GM23338 (cell line): ENCODE data around the gene UVRAG. TPM values are rescaled to one million over a fixed set of nuclear protein-coding genes. Genes with fewer than 3 reads are reported as not detected.

Experiments
- ATAC-seq: fragments of 200-7000 bp; cut with Tn5 transposase; 3 replicates; pipeline ENCODE4 v1.9.1; 2020
- DNase-seq: peaks from one replicate; pipeline ENCODE4 v3.0.0-alpha.2; 2015; ENCODE audit warnings: low spot score
- H2AFZ ChIP-seq: fragments of 200-600 bp; sonication (generic); 2 replicates; pipeline ENCODE4 v1.8.0; 2016; ENCODE audit warnings: antibody characterized with exemption, mild to moderate bottlenecking, moderate library complexity
- H3F3A ChIP-seq: fragments of 200-600 bp; sonication (generic); replicated peaks from 2 replicates; pipeline ENCODE4 v1.8.0; 2017; ENCODE audit warnings: antibody characterized with exemption, mixed run types, low read depth
- H3K27ac ChIP-seq: fragments of 200-600 bp; sonication (generic); 2 replicates; pipeline ENCODE4 v1.6.1; 2016; ENCODE audit warnings: low read depth
- H3K27me3 ChIP-seq: fragments of 200-600 bp; sonication (generic); 2 replicates; pipeline ENCODE4 v1.8.0; 2016; ENCODE audit warnings: mild to moderate bottlenecking, mixed run types, moderate library complexity; ENCODE audit not compliant: insufficient read depth
- H3K36me3 ChIP-seq: fragments of 200-600 bp; sonication (generic); 2 replicates; pipeline ENCODE4 v1.8.0; 2016; ENCODE audit warnings: mild to moderate bottlenecking; ENCODE audit not compliant: insufficient read depth
- H3K4me1 ChIP-seq: fragments of 200-600 bp; sonication (generic); 2 replicates; pipeline ENCODE4 v1.8.0; 2016; ENCODE audit warnings: mild to moderate bottlenecking, moderate library complexity; ENCODE audit not compliant: insufficient read depth
- H3K4me2 ChIP-seq: fragments of 200-600 bp; sonication (generic); 2 replicates; pipeline ENCODE4 v1.7.1; 2017; ENCODE audit warnings: mixed run types
- H3K4me3 ChIP-seq: fragments of 200-600 bp; sonication (generic); 2 replicates; pipeline ENCODE4 v1.6.1; 2016; ENCODE audit warnings: mixed run types
- H3K79me2 ChIP-seq: fragments of 200-600 bp; sonication (generic); replicated peaks from 2 replicates; pipeline ENCODE4 v1.8.0; 2017; ENCODE audit warnings: mild to moderate bottlenecking; ENCODE audit not compliant: insufficient read depth
- H3K9me2 ChIP-seq: fragments of 200-600 bp; sonication (generic); 2 replicates; pipeline ENCODE4 v1.8.0; 2017; ENCODE audit not compliant: insufficient read depth
- H4K20me1 ChIP-seq: fragments of 200-600 bp; sonication (generic); replicated peaks from 2 replicates; pipeline ENCODE4 v1.8.0; 2017; ENCODE audit warnings: mild to moderate bottlenecking; ENCODE audit not compliant: insufficient read depth
- H3K27ac Mint-ChIP-seq: 2 replicates; pipeline ENCODE4 v1.8.0; 2020; ENCODE audit warnings: inconsistent platforms, mild to moderate bottlenecking, moderate library complexity, mixed read lengths
- H3K27me3 Mint-ChIP-seq: 3 replicates; pipeline ENCODE4 v1.8.0; 2022; ENCODE audit warnings: low read depth, mild to moderate bottlenecking, moderate library complexity, mixed read lengths, inconsistent platforms; ENCODE audit not compliant: insufficient read depth, poor library complexity
- H3K36me3 Mint-ChIP-seq: 3 replicates; pipeline ENCODE4 v1.8.0; 2021; ENCODE audit warnings: low read depth, mild to moderate bottlenecking, inconsistent platforms, moderate library complexity, mixed read lengths
- H3K4me1 Mint-ChIP-seq: 3 replicates; pipeline ENCODE4 v1.8.0; 2020; ENCODE audit warnings: mild to moderate bottlenecking, inconsistent platforms, mixed read lengths
- H3K4me3 Mint-ChIP-seq: 3 replicates; pipeline ENCODE4 v1.8.0; 2021; ENCODE audit warnings: moderate library complexity, mild to moderate bottlenecking, inconsistent platforms, mixed read lengths
- H3K9me3 Mint-ChIP-seq: 3 replicates; pipeline ENCODE4 v1.8.0; 2020; ENCODE audit warnings: moderate library complexity, mild to moderate bottlenecking, inconsistent platforms, mixed read lengths
- EZH2phosphoT487 ChIP-seq: fragments of 200-600 bp; sonication (generic); IDR thresholded peaks from one replicate; pipeline ENCODE4 v1.8.1; 2018; ENCODE audit warnings: antibody characterized with exemption; ENCODE audit not compliant: unreplicated experiment
- NANOG ChIP-seq: IDR thresholded peaks from 2 replicates; pipeline ENCODE4 v1.6.1; 2016; ENCODE audit warnings: antibody characterized with exemption, borderline replicate concordance
- ZNF114 ChIP-seq: fragments of 250-450 bp; sonication (Bioruptor Pico); IDR thresholded peaks from 2 replicates; pipeline ENCODE4 v1.5.0; 2020; ENCODE audit warnings: mild to moderate bottlenecking, moderate library complexity
- ZNF331 ChIP-seq: fragments of 250-450 bp; sonication (Bioruptor Pico); IDR thresholded peaks from 2 replicates; pipeline ENCODE4 v1.5.0; 2020; ENCODE audit warnings: low read depth, mild to moderate bottlenecking, moderate library complexity
- polyA plus RNA-seq: library from polyadenylated mRNA; unstranded; fragments of >200 nt; fragmentation: Nextera tagmentation; extraction: Ambion mirVana; gene quantifications from 2 replicates; pipeline ENCODE4 v1.2.1, GENCODE V29; 2016
- total RNA-seq: library from RNA; depleted of rRNA; stranded (reverse); fragments of >200 nt; shearing (Covaris generic); gene quantifications from 2 replicates; pipeline ENCODE4 v1.2.3, GENCODE V29; 2014
- TF ChIP-seq, protein P1 (sequence below): IDR thresholded peaks from one replicate; pipeline ENCODE4 v1.6.1; 2018; ENCODE audit warnings: antibody characterized with exemption; ENCODE audit not compliant: unreplicated experiment
- TF ChIP-seq, protein P2 (sequence below), 2 experiments: fragments of 200-600 bp in 1 of 2; sonication (generic) in 1 of 2; conservative IDR thresholded peaks; 2 replicates each; pipeline versions ENCODE4 v1.5.1 to v1.6.1; 2016 to 2017; ENCODE audit warnings: antibody characterized with exemption in 2 of 2, low read depth in 2 of 2, mild to moderate bottlenecking in 2 of 2, moderate library complexity in 1 of 2
- TF ChIP-seq, protein P3 (sequence below): fragments of 250-450 bp; sonication (Bioruptor Pico); IDR thresholded peaks from 2 replicates; pipeline ENCODE4 v1.5.0; 2020; ENCODE audit warnings: mild to moderate bottlenecking, moderate library complexity
- TF ChIP-seq, protein P4 (sequence below): IDR thresholded peaks from 2 replicates; pipeline ENCODE4 v1.6.1; 2016; ENCODE audit warnings: antibody characterized with exemption

Gene UVRAG
- total and polyA plus RNA-seq, 2 experiments from 2014 or later: 15.3 to 17.4 TPM

DNA sequence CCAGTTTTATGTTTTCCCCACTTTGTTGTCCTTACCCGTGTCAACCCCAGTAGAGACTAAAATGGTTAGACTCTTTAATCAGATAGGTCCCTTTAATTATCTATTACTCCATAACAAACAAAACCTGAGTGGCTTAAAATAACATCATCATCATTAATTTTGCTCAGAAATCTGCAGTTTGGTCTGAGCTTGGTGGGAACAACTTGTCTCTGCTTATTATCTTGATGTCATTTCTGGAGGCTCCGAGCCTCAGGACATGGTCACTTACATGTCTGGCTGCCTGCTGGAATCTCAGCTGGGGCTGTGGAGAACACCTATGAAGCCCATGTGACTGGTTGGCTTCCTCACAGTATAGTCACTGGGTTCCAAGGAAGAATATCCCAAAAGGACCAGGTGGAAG is 26.7 kb downstream of the UVRAG start (continued):
- TF ChIP-seq, protein P1, sequence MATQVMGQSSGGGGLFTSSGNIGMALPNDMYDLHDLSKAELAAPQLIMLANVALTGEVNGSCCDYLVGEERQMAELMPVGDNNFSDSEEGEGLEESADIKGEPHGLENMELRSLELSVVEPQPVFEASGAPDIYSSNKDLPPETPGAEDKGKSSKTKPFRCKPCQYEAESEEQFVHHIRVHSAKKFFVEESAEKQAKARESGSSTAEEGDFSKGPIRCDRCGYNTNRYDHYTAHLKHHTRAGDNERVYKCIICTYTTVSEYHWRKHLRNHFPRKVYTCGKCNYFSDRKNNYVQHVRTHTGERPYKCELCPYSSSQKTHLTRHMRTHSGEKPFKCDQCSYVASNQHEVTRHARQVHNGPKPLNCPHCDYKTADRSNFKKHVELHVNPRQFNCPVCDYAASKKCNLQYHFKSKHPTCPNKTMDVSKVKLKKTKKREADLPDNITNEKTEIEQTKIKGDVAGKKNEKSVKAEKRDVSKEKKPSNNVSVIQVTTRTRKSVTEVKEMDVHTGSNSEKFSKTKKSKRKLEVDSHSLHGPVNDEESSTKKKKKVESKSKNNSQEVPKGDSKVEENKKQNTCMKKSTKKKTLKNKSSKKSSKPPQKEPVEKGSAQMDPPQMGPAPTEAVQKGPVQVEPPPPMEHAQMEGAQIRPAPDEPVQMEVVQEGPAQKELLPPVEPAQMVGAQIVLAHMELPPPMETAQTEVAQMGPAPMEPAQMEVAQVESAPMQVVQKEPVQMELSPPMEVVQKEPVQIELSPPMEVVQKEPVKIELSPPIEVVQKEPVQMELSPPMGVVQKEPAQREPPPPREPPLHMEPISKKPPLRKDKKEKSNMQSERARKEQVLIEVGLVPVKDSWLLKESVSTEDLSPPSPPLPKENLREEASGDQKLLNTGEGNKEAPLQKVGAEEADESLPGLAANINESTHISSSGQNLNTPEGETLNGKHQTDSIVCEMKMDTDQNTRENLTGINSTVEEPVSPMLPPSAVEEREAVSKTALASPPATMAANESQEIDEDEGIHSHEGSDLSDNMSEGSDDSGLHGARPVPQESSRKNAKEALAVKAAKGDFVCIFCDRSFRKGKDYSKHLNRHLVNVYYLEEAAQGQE: no peak

DNA sequence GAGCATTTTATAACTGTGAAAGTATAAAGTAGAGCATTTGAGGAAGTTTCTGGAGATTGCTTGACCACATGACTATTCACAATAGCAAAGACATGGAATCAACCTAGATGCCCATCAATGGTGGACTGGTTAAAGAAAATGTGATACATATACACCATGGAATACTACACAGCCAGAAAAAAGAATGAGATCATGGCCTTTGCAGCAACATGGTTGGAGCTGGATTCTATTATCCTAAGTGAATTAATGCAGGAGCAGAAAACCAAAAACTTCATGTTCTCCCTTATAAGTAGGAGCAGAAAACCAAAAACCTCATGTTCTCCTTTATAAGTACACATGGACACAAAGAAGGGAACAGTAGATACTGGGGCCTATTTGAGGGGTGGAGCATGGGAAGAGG is 30.3 kb downstream of the UVRAG start:
- ATAC-seq (no peak), DNase-seq (no peak)
- no peaks in the 10 kb centered on the region for H3K9me3 Mint-ChIP-seq
- no peak overlapping the region for H3K4me3 Mint-ChIP-seq
- Histone ChIP-seq H2AFZ (no peak overlapping the region), H4K20me1 (no peaks in the 10 kb centered on the region), H3K4me3 (no peak overlapping the region), H3F3A (no peaks in the 10 kb centered on the region), H3K27ac (no peak overlapping the region), H3K9me2 (no peaks in the 10 kb centered on the region), H3K36me3 (no peaks in the 10 kb centered on the region), H3K4me1 (0 out of 2 replicates have a peak, but pooled peaks cover under 1% of the 10 kb centered on the region), H3K4me2 (no peak overlapping the region), H3K27me3 (no peaks in the 10 kb centered on the region), H3K79me2 (peaks cover 47% of the 10 kb centered on the region)
- no peaks in the 10 kb centered on the region for H3K27me3 Mint-ChIP-seq
- no peak overlapping the region for H3K27ac Mint-ChIP-seq
- peaks cover 2% of the 10 kb centered on the region; the same call in 2 of the 3 replicates for H3K4me1 Mint-ChIP-seq
- H3K36me3 Mint-ChIP-seq: no peaks in the 10 kb centered on the region; the same call in 2 of the 3 replicates
- no peak for TF ChIP-seq NANOG
- TF ChIP-seq, protein P1: no peak
- TF ChIP-seq ZNF331 (CRISPR knock-in tag): no peak
- TF ChIP-seq, protein P2, sequence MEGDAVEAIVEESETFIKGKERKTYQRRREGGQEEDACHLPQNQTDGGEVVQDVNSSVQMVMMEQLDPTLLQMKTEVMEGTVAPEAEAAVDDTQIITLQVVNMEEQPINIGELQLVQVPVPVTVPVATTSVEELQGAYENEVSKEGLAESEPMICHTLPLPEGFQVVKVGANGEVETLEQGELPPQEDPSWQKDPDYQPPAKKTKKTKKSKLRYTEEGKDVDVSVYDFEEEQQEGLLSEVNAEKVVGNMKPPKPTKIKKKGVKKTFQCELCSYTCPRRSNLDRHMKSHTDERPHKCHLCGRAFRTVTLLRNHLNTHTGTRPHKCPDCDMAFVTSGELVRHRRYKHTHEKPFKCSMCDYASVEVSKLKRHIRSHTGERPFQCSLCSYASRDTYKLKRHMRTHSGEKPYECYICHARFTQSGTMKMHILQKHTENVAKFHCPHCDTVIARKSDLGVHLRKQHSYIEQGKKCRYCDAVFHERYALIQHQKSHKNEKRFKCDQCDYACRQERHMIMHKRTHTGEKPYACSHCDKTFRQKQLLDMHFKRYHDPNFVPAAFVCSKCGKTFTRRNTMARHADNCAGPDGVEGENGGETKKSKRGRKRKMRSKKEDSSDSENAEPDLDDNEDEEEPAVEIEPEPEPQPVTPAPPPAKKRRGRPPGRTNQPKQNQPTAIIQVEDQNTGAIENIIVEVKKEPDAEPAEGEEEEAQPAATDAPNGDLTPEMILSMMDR (conservative IDR thresholded peaks at IDR 0.05; ENCODE audit: low read depth in 2 of 2): no peak
- TF ChIP-seq, protein P3, sequence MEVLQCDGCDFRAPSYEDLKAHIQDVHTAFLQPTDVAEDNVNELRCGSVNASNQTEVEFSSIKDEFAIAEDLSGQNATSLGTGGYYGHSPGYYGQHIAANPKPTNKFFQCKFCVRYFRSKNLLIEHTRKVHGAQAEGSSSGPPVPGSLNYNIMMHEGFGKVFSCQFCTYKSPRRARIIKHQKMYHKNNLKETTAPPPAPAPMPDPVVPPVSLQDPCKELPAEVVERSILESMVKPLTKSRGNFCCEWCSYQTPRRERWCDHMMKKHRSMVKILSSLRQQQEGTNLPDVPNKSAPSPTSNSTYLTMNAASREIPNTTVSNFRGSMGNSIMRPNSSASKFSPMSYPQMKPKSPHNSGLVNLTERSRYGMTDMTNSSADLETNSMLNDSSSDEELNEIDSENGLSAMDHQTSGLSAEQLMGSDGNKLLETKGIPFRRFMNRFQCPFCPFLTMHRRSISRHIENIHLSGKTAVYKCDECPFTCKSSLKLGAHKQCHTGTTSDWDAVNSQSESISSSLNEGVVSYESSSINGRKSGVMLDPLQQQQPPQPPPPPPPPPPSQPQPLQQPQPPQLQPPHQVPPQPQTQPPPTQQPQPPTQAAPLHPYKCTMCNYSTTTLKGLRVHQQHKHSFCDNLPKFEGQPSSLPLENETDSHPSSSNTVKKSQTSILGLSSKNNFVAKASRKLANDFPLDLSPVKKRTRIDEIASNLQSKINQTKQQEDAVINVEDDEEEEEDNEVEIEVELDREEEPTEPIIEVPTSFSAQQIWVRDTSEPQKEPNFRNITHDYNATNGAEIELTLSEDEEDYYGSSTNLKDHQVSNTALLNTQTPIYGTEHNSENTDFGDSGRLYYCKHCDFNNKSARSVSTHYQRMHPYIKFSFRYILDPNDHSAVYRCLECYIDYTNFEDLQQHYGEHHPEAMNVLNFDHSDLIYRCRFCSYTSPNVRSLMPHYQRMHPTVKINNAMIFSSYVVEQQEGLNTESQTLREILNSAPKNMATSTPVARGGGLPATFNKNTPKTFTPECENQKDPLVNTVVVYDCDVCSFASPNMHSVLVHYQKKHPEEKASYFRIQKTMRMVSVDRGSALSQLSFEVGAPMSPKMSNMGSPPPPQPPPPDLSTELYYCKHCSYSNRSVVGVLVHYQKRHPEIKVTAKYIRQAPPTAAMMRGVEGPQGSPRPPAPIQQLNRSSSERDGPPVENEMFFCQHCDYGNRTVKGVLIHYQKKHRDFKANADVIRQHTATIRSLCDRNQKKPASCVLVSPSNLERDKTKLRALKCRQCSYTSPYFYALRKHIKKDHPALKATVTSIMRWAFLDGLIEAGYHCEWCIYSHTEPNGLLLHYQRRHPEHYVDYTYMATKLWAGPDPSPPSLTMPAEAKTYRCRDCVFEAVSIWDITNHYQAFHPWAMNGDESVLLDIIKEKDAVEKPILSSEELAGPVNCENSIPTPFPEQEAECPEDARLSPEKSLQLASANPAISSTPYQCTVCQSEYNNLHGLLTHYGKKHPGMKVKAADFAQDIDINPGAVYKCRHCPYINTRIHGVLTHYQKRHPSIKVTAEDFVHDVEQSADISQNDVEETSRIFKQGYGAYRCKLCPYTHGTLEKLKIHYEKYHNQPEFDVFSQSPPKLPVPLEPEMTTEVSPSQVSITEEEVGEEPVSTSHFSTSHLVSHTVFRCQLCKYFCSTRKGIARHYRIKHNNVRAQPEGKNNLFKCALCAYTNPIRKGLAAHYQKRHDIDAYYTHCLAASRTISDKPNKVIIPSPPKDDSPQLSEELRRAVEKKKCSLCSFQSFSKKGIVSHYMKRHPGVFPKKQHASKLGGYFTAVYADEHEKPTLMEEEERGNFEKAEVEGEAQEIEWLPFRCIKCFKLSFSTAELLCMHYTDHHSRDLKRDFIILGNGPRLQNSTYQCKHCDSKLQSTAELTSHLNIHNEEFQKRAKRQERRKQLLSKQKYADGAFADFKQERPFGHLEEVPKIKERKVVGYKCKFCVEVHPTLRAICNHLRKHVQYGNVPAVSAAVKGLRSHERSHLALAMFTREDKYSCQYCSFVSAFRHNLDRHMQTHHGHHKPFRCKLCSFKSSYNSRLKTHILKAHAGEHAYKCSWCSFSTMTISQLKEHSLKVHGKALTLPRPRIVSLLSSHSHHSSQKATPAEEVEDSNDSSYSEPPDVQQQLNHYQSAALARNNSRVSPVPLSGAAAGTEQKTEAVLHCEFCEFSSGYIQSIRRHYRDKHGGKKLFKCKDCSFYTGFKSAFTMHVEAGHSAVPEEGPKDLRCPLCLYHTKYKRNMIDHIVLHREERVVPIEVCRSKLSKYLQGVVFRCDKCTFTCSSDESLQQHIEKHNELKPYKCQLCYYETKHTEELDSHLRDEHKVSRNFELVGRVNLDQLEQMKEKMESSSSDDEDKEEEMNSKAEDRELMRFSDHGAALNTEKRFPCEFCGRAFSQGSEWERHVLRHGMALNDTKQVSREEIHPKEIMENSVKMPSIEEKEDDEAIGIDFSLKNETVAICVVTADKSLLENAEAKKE (CRISPR knock-in tag): no peak
- TF ChIP-seq, protein P4, sequence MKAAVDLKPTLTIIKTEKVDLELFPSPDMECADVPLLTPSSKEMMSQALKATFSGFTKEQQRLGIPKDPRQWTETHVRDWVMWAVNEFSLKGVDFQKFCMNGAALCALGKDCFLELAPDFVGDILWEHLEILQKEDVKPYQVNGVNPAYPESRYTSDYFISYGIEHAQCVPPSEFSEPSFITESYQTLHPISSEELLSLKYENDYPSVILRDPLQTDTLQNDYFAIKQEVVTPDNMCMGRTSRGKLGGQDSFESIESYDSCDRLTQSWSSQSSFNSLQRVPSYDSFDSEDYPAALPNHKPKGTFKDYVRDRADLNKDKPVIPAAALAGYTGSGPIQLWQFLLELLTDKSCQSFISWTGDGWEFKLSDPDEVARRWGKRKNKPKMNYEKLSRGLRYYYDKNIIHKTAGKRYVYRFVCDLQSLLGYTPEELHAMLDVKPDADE: no peak
- TF ChIP-seq ZNF114 (CRISPR knock-in tag): no peak
- TF ChIP-seq EZH2phosphoT487: no peak
